Eye (tissue), 1 donor: Measurements from ENCODE around the gene CASP9.

ENCODE experiments used
- DNase-seq: peaks from one replicate; pipeline ENCODE4 v3.0.0-alpha.2; 2015

The CASP9 gene

DNA sequence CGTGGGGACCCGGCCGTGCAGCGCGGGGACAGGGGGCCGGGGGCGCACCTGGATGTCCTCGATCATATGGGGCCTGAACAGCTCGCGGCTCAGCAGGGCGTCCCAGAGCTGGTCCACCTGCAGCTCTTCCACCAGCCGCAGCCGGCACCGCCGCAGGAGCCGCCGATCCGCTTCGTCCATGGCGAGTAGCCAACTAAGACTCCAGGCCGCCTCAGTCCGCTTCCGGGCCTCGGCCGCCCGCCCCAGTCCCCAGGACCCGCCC lies at the start of gene CASP9:
TSS of gene CASP9 (minus strand) at position 195 of the 262 bp plus-strand sequence. CDS start at position 180, 15 bp downstream.
- no peak for DNase-seq

DNA sequence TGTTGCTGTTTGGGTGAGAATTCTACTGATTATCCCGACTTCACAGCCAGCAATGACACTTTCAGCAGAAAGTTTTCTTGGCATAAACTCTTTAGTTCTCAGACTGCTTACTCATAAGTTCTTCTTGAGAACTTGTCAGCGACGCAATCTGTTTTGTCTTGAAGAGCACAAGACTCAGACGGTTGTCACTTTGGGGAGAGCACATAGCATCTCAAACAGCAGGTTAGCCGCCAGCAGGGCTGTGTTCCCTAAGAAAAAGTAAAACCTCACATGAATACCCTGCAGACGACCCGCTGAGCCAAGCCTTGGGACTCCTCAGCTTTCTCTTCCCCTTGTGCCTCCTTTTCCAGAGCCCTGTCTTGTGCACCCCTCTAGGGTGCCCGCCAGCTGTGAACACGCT lies 49.5 kb upstream of the CASP9 start:
- no peak for DNase-seq

- no peak for DNase-seq
Observed at GRCh38 chr1:15571266-15571665, 47.3 kb upstream of the CASP9 start.

DNA sequence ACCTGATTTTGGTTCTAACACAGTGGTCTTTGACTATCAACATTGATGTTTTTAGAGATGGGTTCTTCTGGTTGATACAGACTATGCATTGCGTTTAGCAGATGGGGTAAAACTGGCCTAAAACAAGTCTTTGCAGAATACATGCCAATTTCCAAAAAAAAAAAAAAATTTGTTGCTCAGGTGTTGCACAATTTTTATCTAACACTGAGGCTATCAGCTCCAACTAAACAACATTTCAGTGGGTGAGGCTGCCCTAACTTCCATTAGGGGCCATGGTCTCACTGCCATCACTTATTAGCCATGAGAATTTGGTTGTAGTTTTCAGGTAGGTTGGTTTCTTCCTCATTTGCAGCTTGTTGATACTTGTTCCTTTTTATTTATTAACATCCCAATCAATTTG lies 46.8 kb upstream of the CASP9 start:
- no peak for DNase-seq

GRCh38 chr1:15568387-15569073 lies 44.5 kb upstream of the CASP9 start:
- DNase-seq, result no peak

DNA sequence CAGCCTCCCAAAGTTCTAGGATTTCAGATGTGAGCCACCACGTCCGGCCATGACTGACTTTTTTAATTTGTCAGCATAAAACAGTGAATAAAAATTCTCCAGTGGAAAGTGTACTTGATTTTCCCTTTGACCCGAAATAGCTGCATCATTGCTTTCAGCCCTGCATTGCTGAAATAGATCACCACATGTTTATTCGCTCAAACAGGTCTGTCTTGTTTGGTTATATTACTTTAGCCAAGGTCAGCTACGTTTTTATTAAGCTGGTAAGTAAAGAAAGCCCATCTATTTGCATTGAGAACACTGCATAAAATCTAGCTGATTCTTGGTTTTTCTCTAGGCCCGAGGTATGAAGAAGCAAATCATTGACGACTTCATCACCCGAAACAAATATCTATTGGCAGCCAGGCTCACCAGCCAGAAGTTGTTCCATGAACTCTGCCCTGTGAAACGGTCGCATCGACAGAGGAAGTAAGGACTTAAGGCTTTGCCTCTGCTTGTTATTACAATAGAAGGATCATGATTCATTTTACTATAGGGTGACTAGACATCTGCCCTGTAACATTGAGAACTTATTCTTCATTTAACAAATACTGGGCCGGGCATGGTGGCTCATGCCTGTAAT lies 35.3 kb upstream of the CASP9 start:
- no peak for DNase-seq

DNA sequence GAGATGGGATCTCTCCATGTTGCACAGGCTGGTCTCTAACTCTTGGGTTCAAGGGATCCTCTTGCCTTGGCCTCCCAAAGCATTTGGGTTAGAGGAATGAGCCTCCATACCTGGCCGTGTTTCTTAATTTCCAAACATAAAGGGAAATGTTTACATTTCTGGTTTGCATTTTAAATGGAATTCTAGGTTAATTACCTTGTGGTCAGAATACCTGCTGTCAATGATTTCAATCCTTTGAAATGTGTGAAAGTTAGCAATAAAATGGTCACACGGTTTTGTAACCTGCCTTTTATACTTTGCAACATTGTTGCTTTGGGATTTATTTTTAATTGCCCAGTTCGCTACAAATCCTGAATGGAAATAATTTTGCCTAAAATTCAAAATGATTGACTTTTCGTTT lies 34.5 kb upstream of the CASP9 start:
- DNase-seq, result no peak

- no peak for DNase-seq
Observed at GRCh38 chr1:15557594-15557993, 33.6 kb upstream of the CASP9 start.

DNA sequence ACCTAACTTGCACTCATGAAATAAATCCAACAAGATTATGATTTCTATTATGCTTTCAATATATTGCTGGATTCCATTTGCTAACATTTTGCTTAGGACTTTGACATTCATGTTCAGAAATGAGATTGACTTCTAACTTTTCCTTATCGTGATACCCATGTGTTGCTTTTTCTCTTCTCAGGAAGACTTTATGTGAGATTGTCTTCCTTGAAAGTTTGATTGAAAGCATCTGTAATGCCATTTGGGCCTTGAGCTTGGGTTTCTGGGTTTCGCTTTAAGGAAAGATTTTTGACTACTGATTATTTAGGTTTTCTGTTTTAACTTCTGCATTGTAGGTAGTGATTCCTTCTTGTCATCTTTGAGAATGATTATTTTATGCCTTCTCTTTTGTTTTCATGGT lies 33.0 kb upstream of the CASP9 start:
- no peak for DNase-seq

DNA sequence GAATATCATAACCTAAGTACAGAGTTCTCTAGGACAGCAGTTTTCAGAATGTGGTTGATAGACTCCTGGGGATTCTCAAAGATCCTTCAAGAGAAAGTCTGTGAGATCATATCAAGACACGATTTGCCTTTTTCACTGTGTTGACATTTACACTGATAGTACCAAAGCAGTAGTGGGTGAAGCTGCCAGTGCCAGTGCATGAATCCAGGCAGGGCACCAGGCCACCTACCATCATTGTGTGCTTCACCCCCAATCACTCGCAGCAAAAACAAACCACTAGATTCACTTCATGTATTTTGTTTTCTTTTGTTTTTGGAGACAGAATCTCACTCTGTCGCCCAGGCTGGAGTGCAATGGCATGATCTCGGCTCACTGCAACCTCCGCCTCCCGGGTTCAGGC lies 26.6 kb upstream of the CASP9 start:
- no peak for DNase-seq

- no peak for DNase-seq
Observed at GRCh38 chr1:15546641-15547040, 22.6 kb upstream of the CASP9 start.

DNA sequence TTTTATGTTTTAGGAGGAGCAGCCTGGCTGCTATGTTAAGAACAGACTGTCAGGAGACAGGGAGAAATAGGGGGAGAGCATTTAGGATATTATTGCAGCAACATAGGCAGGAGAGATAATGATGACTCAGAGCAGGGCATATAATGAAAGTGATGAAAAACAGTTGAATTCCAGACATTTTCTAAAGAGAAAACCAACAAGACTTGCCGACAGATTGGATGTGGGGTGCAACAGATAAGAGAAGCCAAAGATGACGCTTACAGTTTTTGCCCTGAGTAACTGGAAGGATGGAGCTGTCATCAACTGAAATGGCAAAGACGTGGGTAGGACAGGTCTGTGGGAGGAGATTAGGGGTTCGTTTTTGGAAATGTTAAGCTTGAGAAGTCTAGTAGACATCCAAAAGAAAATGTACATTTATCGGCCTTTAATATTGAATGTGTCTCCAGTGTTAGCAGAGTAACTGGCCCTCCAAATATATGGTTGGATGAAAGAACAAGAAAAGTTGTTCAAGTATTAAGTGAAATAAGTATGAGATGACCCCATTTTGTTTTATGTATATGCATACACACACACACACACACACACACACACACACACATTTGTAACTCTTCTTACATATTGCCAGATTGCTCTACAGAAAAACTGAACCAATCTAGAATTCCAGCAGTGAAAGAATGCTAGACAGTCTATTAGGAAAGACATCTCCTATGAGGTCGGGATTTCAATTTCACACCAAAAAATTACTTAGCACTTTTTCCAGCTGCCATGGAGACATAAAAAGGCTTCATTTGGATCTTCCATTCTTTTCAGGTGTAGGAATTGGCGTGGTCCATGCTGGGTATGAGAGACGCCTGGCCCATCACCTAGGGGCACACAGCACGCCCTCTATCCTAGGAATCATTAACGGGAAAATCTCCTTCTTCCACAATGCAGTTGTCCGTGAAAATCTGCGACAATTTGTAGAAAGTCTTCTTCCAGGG lies 19.9 kb upstream of the CASP9 start:
- no peak for DNase-seq

DNA sequence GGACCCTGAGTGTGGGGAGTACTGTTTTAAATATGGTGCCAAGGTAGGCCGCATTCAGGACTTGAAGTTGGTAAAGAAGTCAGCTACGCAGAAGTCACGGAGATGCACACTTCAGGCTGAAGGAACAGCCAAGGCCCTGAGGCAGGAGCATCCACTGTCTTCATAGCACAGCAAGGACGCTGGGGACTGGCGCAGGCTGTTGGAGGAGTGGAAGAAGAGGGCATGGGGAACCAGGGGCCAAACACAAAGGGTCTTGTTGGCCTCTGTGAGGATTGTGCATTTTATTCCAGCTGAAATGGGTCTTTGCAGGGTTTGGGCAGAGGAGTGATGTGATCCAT lies 19.2 kb upstream of the CASP9 start:
- DNase-seq, result no peak

GRCh38 chr1:15542388-15543250 lies 18.6 kb upstream of the CASP9 start:
- DNase-seq, result no peak

DNA sequence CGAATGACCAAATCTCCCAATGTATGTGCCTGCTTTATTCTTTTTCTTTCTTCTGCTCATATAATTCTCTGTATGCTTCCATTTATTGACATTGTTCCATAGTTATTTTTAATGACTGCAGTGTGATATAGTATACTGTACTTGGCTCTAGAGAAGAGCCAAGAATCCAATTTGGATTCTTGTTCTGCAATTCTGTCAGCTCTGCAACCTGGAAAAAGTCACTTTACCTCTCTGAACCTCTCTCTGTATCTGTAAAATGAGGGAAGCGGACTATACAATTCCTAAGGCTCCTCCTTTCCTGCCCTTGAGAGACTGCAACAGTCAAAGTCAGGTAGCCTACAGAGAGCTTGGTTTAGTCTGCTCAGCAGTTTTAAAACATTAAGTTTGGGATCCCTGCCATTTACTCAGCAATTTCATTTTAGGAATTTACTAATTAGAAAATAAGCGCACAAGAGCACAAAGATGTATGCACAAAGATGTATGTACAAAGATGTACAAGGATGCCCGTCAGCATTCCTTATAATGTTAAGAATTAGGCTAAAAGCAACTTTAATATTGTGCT lies 17.3 kb upstream of the CASP9 start:
- no peak for DNase-seq

- no peak for DNase-seq
Observed at GRCh38 chr1:15540186-15540585, 16.2 kb upstream of the CASP9 start.

- peak; percentile 37 for DNase-seq
Observed at GRCh38 chr1:15538771-15539170, 14.8 kb upstream of the CASP9 start.

DNA sequence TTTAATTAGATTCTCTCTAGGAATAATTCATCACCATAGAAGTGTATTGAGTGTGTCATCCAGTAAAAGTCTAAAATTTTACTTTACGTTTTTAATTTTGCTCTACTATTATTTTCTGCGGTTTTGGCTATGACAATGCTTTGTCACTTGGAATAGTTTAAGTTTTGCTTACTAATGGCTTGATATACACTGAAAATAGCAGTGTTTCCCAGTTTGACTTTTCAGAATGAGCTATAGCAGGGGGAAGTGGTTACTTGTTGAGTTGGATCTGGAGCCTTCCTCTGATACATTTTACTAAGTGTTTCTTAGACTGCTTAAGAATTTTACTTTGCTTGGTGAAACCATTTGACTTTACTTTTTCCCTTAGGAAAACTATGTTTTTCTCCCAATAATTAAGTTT lies 7.7 kb upstream of the CASP9 start:
- no peak for DNase-seq

GRCh38 chr1:15531003-15531402 lies 7.0 kb upstream of the CASP9 start:
- DNase-seq, result no peak

- DNase-seq, result peak; percentile 100
Observed at GRCh38 chr1:15526490-15527339, 2.7 kb upstream of the CASP9 start, which contains the start of gene DNAJC16. DNAJC16 (plus strand) TSS chr1:15526848; CDS start chr1:15529106, 2,258 bp downstream.

DNA sequence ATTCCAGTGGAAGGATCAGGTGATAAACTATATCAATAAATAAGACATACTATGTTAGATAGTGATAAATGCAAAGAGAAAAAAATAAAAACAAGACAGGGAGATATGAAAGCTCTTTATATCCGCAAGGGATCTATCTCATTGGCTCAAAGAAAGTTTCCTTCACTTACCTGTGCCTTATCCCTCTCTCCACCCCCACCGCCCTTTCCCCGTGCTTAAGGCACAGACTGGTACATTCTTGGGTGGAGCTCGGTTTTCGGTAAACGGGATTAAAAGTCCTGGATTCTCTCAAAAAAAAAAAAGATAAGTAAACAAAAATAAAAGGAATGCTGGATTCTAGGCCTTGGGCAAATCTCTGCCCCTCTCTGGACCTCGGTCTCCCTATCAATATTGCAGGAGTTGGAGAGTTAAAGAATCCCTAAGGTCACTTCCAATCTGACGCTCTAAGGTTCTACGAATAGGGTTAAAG lies 2.0 kb upstream of the CASP9 start:
- DNase-seq, result no peak
